GM11168 (cell line): ENCODE measurements around the gene SPNS3.

ENCODE experiments used
- in situ Hi-C: fragments of 300-500 bp; cut with MboI; formaldehyde crosslinking; loops from one replicate; pipeline ENCODE4 v1.12.0; 2022; ENCODE audit warnings: low sequenced_read_pairs; ENCODE audit not compliant: unreplicated experiment

SPNS3 gene, protein sequence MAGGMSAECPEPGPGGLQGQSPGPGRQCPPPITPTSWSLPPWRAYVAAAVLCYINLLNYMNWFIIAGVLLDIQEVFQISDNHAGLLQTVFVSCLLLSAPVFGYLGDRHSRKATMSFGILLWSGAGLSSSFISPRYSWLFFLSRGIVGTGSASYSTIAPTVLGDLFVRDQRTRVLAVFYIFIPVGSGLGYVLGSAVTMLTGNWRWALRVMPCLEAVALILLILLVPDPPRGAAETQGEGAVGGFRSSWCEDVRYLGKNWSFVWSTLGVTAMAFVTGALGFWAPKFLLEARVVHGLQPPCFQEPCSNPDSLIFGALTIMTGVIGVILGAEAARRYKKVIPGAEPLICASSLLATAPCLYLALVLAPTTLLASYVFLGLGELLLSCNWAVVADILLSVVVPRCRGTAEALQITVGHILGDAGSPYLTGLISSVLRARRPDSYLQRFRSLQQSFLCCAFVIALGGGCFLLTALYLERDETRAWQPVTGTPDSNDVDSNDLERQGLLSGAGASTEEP

DNA sequence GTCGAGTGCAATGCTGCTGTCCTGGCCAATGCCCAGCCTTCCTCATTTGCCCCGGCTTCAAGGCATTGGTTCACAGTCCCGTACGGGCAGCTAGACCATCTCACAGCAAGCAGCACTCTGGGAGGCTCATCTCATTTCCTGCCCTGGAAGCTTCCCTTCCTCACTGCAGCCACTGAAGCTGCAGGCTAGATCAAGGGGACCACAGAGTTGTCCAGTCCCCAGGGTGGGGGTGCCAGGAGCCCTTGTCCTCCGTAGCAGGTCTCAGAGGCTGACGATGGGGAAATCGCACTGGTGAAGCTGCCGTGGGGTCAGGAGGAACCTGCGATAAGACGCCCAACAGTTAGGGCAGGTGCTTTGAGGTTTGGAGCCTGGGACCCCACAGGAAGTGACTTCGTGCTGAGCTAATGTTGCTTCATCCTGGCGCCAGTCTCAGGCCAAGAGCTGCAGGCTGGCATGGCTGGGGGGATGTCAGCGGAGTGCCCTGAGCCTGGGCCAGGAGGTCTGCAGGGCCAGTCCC is at the start of gene SPNS3:
Gene SPNS3, plus strand, starts transcription at position 426 of the 517 bp plus-strand sequence. Its CDS starts 28 bp downstream, at position 454.
- in situ Hi-C loops = loop anchor here (10.0 kb wide), 1 partner anchor 191 kb away; no protein-coding TSS in a partner anchor

DNA sequence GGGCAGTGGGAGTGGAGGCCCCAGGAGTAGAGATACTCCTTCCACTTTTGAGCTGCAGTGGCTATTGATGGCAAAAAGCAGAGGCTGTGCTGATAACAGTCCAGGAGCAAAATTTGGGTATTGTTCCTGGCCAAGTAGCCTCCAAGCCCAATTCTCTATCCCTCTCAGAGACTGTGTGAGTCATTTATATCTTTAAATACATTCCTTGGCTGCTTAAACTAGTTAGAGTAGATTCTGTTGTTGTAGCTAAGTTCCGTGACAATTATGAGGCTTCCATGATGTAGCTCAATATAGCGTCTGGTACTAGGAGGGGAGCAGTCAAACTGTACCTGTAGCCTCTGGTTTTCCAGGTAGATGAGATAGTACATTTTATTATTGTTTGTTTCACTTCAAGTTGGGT is 47.3 kb upstream of the SPNS3 start:
- in situ Hi-C loops = no loop called here

DNA sequence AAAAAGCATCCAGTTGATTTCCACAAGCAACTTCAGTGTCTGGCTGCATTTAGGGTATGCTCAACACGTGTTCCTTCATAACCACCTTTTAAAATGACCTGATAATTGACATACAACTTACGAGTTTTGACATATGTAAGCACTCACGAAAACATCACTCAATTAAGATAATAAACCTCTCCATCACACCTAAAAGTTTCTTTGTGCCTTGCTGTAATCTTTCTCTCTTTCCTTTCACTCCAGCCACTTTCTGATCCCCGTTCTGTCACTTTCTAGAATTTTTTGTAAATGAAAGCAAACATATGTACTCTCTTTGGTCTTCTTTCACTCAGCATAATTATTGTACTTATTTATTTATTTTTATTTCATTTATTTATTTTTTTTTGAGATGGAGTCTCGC is 46.6 kb upstream of the SPNS3 start:
- in situ Hi-C loops = no loop called here

DNA sequence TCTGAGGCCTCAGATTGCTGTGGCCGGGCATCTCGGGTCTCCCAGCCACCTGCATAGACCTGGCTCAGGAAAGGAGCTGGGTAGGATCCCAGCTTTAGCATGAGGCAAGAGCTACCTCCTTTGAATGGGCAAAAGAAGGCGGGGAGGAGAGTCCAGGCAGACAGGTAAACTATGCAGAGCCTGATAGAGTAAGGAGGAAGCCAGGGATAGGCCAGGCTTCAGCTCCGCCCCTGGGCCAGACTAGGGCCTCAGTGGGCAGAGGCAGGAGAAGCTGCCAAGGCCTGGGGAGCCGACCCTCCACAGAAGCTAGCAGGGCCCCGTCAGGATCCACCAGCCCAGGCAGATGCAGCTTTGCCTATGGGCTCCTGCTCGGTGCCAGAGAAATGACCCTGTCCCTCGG is 44.7 kb upstream of the SPNS3 start:
- in situ Hi-C loops = no loop called here

DNA sequence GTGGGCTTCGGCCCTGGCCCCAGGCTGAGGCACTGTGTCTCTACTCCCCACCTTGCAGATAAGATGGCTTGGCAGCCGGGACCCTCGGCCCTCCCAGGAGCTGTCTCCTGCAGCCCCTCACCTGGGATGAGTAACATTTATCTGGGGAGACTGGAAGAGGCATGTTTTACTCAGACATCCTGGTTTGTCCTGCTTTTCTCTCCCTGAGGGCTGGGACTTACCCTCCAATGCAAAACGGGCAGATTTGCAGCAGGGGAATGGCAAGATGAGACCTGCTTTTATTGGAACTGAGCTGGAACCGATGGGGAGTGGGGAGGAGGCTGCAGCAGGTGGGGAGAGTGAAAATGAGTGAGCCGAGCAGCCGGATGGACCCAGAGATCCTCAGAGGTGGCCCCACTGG is 39.9 kb upstream of the SPNS3 start:
- in situ Hi-C loops = no loop called here

DNA sequence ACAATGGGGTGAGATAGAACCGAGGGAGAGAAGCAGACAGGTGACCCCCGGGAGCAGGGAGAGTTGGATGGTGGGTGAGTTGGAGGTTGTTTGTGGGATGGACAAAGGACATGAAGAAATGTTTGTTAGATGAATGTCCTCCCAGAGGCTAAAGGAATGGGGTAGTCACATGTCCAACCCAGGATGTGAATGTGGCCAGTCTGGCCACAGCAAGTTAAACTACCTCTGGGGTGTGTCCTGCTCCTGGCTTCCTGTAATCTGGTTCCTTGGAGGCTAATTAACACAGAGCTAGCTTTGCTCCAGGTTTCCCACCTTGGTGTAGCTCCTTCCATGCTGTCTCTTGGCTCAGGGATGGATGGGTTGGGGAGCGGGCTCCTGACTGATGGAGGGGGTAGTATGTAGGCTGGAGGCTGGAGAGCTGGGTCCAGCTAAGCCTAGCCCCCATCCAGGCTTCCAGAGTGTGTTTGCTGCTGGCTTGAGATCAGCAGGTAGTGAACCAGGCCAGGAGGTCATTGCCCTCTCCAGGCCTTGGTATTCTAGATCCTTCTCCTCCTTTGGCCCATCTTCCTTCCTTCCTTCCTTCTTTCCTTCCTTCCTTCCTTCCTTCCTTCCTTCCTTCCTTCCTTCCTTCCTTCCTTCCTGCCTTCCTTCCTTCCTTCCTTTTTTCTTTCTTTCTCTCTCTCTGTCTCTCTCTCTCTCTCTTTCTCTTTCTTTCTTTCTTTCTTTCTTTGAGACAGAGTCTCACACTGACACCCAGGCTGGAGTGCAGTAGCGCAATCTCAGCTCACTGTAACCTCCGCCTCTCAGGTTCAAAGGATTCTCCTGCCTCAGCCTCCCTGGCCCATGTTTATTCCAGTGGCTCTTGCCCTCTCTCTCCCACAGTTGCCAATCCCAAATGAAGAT is 39.3 kb upstream of the SPNS3 start:
- in situ Hi-C loops = no loop called here

DNA sequence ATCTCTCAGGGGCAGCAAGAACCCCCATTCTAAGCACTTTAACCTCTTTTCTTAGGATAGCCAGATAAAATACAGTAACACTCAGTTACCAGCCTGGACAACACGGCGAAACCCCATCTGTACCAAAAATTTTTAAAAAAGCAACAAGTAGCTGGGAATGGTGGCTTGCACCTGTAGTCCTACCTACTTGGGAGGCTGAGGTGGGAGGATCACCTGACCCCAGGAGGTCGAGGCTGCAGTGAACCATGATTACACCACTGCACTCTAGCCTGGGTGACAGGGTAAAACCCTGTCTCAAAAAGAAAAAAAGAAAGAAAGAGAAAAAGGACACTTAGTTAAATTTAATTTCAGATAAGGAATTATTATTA is 38.6 kb upstream of the SPNS3 start:
- in situ Hi-C loops = no loop called here

DNA sequence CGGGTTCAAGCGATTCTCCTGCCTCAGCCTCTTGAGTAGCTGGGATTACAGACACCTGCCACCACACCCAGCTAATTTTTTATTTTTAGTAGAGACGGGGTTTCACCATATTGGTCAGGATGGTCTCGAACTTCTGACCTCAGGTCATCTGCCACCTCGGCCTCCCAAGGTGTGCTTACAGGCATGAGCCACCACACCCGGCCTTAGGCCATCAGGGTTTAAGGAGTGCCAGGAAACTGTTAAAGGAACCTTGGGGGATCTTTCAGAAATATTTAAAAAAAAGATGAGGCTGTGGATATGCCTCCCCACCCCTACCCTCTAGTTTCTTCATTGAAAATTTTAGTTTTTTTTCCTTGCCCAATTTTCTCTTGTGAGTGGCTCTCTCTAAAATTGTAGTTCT is 35.9 kb upstream of the SPNS3 start:
- in situ Hi-C loops = no loop called here

DNA sequence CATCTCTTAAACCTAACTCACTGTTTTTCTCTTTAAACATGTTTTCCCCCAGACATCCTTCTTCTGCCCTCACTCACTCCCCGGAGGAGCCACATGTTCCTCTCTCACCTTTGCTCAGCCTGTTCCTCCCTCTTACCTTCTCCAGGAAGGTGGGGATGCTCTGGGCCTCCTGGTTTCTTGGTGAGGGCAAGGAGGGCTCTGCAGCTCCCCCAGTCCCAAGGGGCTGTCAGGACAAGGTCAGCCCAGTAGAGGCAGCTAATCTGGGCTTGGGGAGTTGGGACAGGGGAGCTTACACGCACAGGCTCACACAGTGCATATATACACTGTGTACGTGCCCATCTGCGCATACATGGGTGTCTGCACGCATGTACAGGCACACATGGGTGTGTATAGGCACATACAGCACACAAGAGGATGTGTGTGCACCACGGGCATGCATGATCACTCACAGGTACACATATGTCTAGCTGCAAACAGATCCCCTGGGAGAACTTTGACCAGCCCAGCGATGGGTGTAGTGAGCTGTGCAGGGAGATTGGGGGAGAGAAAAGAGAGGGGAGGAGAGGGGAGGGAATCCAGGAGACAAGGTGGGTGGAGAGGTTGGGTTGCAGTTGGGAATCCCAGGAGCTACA is 28.6 kb upstream of the SPNS3 start:
- in situ Hi-C loops = no loop called here

DNA sequence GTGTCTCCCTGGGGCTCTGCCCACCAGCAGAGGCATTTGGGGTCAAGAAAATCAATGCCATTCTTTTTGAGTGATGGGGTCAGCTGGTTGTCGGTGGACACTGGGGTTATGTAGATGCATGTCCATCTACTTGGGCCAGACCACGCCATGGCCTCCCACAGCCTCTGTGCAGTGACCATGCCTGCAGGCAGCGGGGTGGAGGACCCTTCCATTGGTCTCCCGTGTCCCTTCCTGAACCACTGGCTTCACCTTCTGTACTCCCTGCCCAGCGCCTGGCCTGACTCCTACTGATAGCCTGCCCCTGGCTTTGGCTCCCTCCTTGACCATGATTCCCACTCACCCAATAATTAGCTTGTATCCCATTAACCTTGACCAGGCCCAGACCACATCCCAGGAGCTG is 28.0 kb upstream of the SPNS3 start:
- in situ Hi-C loops = no loop called here

DNA sequence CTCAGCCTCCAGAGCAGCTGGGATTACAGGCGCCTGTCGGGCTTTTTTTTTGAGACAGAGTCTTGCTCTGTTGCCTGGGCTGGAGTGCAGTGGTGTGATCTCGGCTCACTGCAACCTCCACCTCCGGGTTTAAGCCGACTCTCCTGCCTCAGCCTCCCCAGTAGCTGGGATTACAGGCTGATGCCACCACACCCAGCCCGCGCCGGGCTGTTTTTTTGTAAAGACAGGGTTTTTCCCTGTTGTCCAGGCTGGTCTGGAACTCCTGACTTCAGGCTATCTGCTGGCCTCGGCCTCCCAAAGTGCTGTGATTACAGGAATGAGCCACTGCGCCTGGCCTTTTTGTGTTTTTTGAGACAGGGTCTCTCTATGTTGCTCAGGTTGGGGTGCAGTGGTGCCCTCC is 27.4 kb upstream of the SPNS3 start:
- in situ Hi-C loops = no loop called here

DNA sequence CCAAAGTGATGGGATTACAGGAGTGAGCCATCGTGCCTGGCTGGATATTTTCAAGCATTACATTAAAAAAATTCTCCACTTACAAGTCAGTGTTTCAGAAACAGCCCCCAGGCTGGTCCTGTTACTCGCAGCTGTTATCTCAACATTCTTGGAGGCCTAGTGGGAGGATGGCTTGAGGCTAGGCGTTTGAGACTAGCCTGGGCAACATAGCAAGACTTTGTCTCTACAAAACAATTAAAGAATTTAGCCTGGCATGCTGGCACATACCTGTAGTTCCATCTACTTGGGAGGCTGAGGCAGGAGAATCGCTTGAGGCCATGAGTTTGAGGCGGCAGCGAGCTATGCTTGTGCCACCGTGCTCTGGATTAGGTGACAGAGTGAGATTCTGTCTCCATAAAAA is 26.5 kb upstream of the SPNS3 start:
- in situ Hi-C loops = no loop called here

DNA sequence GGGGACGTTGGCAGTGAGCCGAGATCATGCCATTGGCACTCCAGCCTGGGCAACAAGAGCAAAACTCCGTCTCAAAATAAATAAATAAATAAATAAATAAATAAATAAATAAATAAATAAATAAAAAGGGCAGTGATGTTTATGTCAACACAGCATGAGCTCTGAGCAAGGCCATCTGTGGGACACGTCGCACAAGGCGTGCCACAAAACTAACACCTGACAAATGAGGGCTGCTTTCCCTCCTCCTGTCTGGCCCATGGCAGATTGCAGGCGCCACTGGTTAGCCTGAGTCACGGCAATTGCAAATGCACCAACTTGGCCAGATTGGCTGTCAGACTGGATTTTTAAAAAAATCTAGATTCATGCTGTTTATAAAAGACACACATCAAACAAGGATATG is 25.9 kb upstream of the SPNS3 start:
- in situ Hi-C loops = no loop called here

DNA sequence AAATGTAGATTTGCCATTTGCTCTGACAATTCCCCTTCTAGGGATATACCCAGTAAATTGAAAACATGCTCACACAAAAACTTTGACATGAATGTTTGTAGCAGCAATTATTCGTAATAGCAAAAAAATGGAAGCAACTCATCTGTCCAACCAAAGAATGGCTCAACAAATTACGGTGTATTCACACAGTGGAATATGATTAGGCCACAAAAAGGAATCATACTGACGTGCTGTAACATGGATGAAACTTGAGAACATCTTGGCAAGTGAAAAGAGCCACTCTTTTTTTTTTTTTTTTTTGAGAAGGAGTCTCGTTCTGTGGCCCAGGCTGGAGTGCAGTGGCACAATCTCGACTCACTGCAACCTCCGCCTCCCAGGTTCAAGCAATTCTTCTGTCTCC is 24.1 kb upstream of the SPNS3 start:
- in situ Hi-C loops = loop anchor here (10.0 kb wide), 1 partner anchor 205 kb away; no protein-coding TSS in a partner anchor

DNA sequence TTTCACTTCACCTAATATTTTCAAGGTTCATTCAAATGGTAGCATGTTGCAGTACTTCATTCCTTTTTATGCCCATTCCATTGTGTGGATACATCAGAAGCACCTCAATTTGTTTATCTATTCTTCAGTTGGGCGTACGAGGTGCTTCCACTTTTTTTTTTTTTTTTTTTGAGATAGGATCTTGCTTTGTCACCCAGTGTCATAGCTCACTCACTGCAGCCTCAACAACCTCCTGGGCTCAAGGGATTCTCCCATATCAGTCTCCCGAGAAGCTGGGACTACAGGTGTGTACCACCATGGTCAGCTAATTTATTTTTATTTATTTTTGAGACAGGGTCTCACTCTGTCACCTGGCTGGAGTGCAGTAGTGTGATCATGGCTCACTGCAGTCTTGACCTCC is 22.5 kb upstream of the SPNS3 start:
- in situ Hi-C loops = loop anchor here (10.0 kb wide), 1 partner anchor 206 kb away; no protein-coding TSS in a partner anchor

DNA sequence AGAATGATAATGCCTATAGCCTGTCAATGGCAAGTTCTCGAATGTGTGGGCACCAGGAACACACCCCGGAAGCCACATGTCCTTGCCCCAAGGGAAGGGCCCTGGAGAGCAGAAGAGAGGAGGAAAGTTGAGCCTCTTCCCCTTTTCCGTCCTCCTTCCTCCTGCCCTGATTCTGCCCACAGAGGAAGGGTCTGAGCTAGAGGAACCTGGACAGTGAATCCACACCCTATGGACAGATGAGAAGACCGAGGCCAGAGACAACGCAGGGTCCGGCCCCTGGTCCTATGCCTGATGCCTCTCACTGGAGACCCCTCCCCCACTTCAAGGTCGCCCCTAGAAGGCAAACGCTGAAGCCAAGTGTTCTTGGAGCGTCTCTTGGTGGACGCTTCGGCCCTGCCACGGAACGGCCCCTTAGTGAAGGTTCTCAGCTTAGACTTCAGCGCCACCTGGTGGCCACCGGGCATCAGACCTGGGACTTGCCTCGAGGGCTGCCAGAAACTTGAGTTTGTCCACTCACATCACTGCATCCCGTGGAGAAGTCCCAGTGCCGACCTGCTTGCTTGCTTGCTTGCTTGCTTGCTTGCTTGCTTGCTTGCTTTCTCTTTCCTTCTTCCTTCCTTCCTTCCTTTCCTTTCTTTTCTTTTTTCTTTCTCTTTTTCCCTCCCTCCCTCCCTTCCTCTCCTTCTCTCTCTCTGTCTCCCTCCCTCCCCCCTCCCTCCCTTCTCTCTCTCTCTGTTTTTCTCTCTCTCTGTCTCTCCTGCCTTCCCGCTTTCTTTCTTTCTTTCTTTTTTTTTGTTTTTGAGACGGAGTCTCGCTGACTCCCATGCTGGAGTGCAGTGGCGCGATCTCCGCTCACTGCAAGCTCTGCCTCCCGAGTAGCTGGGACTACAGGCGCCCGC is 20.6 kb upstream of the SPNS3 start:
- in situ Hi-C loops = loop anchor here (10.0 kb wide), 1 partner anchor 208 kb away; no protein-coding TSS in a partner anchor

DNA sequence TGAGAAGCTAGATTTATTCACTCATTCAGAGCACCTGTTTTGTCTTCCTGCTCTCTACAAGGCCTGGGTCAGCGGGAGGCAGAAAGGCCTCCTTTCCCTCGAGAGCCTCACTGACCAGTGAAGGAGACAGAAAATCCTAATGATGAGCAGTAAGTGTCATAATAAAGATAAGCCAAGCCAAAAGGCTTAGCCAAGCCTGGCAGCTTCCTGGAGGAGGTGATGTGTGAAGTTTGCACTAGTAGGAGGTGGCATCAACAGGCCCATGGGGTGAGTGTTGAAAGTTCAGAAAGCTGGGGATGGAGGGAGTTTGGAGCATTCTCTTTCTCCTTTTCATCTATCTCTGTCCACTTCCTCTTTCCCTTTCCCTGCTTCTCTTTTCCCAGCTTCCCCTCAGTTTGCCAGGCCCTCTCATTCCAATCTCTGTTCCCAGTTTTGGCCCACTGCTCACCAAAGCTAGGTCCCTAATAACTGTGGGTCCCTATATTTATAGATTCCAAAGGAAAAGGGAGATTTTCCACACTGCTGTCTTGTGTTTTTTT is 16.5 kb upstream of the SPNS3 start:
- in situ Hi-C loops = loop anchor here (5.0 to 10.0 kb wide), 2 partner anchors 75 to 212 kb away; no protein-coding TSS in a partner anchor

DNA sequence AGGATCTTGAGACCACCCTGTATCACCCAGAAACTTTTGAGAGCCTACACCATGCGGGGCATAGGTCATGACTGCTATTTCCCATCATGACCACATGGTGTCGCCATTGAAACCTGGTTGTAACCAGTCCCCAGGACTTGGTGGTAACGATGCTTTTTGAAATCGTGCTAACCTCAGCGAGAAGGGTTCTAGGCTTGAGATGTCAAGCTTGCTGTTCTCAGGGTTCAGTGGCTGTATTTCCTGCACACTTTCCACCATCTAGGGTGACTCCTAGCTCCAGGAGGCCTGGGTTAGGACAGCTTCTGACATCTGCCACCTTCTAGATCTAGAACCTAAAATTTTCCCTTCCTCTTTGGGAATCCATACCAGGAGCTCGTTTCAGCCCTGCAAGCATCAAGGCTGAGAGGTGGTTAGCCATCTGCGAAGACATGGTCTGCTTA is 13.0 kb upstream of the SPNS3 start:
- in situ Hi-C loops = no loop called here

DNA sequence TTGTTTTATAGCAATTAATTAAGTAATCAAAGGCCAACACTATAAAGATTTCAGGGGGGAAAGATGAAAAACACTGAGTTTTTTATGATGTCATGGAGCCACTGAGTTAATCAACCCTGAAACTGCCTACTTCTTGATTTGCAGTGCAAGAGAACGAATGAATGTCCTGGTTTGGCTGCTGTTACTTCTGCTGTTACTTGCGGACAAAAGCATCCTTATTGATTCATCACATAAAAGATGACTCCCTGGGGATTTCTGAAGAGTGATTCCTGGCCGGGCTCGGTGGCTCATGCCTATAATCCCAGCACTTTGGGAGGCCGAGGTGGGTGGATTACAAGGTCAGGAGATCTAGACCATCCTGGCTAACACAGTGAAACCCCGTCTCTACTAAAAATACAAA is 10.9 kb upstream of the SPNS3 start:
- in situ Hi-C loops = no loop called here
